ENCODE measurements around the gene MRTFA.
"Not testable (repeated sequence)": the region's sequence is repeated elsewhere in the genome, so short reads cannot be mapped to it uniquely, and the experiment has no call there.

The MRTFA gene

GRCh38 chr22:40660730-40661129 lies 24.2 kb upstream of the MRTFA start:
- no peaks in the 10 kb centered on the region for H3K9me3 ChIP-seq (ENCODE audit: control insufficient read depth, low read length)
- no peak overlapping the region for H3K27ac ChIP-seq
- H3K9ac ChIP-seq = no peak overlapping the region
- no peaks in the 10 kb centered on the region for H3K36me3 ChIP-seq (ENCODE audit: control insufficient read depth, insufficient read depth, low read length)
- no peak overlapping the region for H3K4me3 ChIP-seq (ENCODE audit: low read depth, low read length)
- H3K79me2 ChIP-seq = no peaks in the 10 kb centered on the region
- no peaks in the 10 kb centered on the region for H3K27me3 ChIP-seq (ENCODE audit: control insufficient read depth, insufficient read depth, low read length)
- no peak for TF ChIP-seq CTCF (IDR thresholded peaks at IDR 0.05)
- H2AFZ ChIP-seq = no peak overlapping the region
- H3K4me1 ChIP-seq = no peaks in the 10 kb centered on the region
- H3K4me2 ChIP-seq (ENCODE audit: low read length) = no peak overlapping the region

GRCh38 chr22:40659166-40659565 lies 22.6 kb upstream of the MRTFA start:
- H3K4me3 ChIP-seq (ENCODE audit: low read depth, low read length) = no peak overlapping the region
- H3K4me2 ChIP-seq (ENCODE audit: low read length) = no peak overlapping the region
- H2AFZ ChIP-seq = no peak overlapping the region
- no peaks in the 10 kb centered on the region for H3K79me2 ChIP-seq
- no peaks in the 10 kb centered on the region for H3K4me1 ChIP-seq
- H3K9ac ChIP-seq = no peak overlapping the region
- no peaks in the 10 kb centered on the region for H3K36me3 ChIP-seq (ENCODE audit: control insufficient read depth, insufficient read depth, low read length)
- H3K27ac ChIP-seq = no peak overlapping the region
- TF ChIP-seq CTCF (IDR thresholded peaks at IDR 0.05) = no peak
- H3K27me3 ChIP-seq (ENCODE audit: control insufficient read depth, insufficient read depth, low read length) = no peaks in the 10 kb centered on the region
- H3K9me3 ChIP-seq (ENCODE audit: control insufficient read depth, low read length) = no peaks in the 10 kb centered on the region

- not testable (repeated sequence) for H3K4me2 ChIP-seq (ENCODE audit: low read length); H3K79me2 ChIP-seq; H3K4me1 ChIP-seq; H3K27ac ChIP-seq; H3K4me3 ChIP-seq (ENCODE audit: low read depth, low read length); H3K36me3 ChIP-seq (ENCODE audit: control insufficient read depth, insufficient read depth, low read length); H2AFZ ChIP-seq; H3K27me3 ChIP-seq (ENCODE audit: control insufficient read depth, insufficient read depth, low read length); H3K9ac ChIP-seq; H3K9me3 ChIP-seq (ENCODE audit: control insufficient read depth, low read length)
These were observed 20.1 kb upstream of the MRTFA start for GRCh38 chr22:40656651-40657050.

GRCh38 chr22:40655941-40656340 lies 19.4 kb upstream of the MRTFA start:
- not testable (repeated sequence) for H3K9ac ChIP-seq; H3K79me2 ChIP-seq; H3K9me3 ChIP-seq (ENCODE audit: control insufficient read depth, low read length); H2AFZ ChIP-seq; H3K4me3 ChIP-seq (ENCODE audit: low read depth, low read length); H3K27me3 ChIP-seq (ENCODE audit: control insufficient read depth, insufficient read depth, low read length); H3K4me1 ChIP-seq; H3K36me3 ChIP-seq (ENCODE audit: control insufficient read depth, insufficient read depth, low read length); H3K27ac ChIP-seq; H3K4me2 ChIP-seq (ENCODE audit: low read length)

GRCh38 chr22:40654522-40655167 lies 18.1 kb upstream of the MRTFA start:
- Histone ChIP-seq H3K36me3 (ENCODE audit: control insufficient read depth, insufficient read depth, low read length) (no peaks in the 10 kb centered on the region), H3K79me2 (no peaks in the 10 kb centered on the region), H3K4me2 (ENCODE audit: low read length) (peak overlapping the region; percentile 17), H2AFZ (peak overlapping the region; percentile 46), H3K9ac (no peak overlapping the region), H3K27me3 (ENCODE audit: control insufficient read depth, insufficient read depth, low read length) (no peaks in the 10 kb centered on the region), H3K4me3 (ENCODE audit: low read depth, low read length) (no peak overlapping the region), H3K27ac (peak overlapping the region; percentile 39), H3K9me3 (ENCODE audit: control insufficient read depth, low read length) (no peaks in the 10 kb centered on the region), H3K4me1 (no peaks in the 10 kb centered on the region)
- TF ChIP-seq CTCF (IDR thresholded peaks at IDR 0.05) = no peak

- no peaks in the 10 kb centered on the region for H3K9me3 ChIP-seq (ENCODE audit: control insufficient read depth, low read length)
- H3K4me3 ChIP-seq (ENCODE audit: low read depth, low read length) = no peak overlapping the region
- no peaks in the 10 kb centered on the region for H3K4me1 ChIP-seq
- no peaks in the 10 kb centered on the region for H3K27me3 ChIP-seq (ENCODE audit: control insufficient read depth, insufficient read depth, low read length)
- H2AFZ ChIP-seq = no peak overlapping the region
- no peak overlapping the region for H3K9ac ChIP-seq
- no peak overlapping the region for H3K4me2 ChIP-seq (ENCODE audit: low read length)
- H3K27ac ChIP-seq = no peak overlapping the region
- H3K36me3 ChIP-seq (ENCODE audit: control insufficient read depth, insufficient read depth, low read length) = no peaks in the 10 kb centered on the region
- no peak for TF ChIP-seq CTCF (IDR thresholded peaks at IDR 0.05)
- no peaks in the 10 kb centered on the region for H3K79me2 ChIP-seq
These were observed 16.8 kb upstream of the MRTFA start for GRCh38 chr22:40653361-40653760.

Data from parathyroid adenoma (tissue), 2 donors.